ENCODE data around the gene LASP1. TPM values are rescaled to one million over a fixed set of nuclear protein-coding genes. Genes with fewer than 3 reads are reported as not detected.
"Not testable (repeated sequence)": the region's sequence is repeated elsewhere in the genome, so short reads cannot be mapped to it uniquely, and the experiment has no call there.

Gene LASP1
- total RNA-seq, 1 donor from 2014 or later = 300 TPM

GRCh38 chr17:38911081-38911730 lies 41.3 kb downstream of the LASP1 start:
- H3K27ac ChIP-seq = peak overlapping the region; percentile 34 to 49
- peaks cover 3 to 25% of the 10 kb centered on the region in 2 donors for H3K4me1 ChIP-seq
- no peak for TF ChIP-seq CTCF (IDR thresholded peaks at IDR 0.05)
- intact Hi-C loops (cut with DNase I) = no loop called here
- H3K36me3 ChIP-seq = peaks cover 26 to 35% of the 10 kb centered on the region in 2 donors
- no peak overlapping the region for H3K4me3 ChIP-seq
- no peaks in the 10 kb centered on the region for H3K9me3 ChIP-seq
- DNase-seq (ENCODE audit: low spot score in 2 of 2) = peak in 1 of 2 donors; percentile 61
- H3K27me3 ChIP-seq = no peaks in the 10 kb centered on the region

- H3K27ac ChIP-seq = peak overlapping the region; percentile 49 to 64
- intact Hi-C loops (cut with DNase I); H3K4me3 ChIP-seq; H3K9me3 ChIP-seq; H3K27me3 ChIP-seq: not testable (repeated sequence)
- peak in 1 of 2 donors; percentile 40 for DNase-seq (ENCODE audit: low spot score in 2 of 2)
- peaks cover 3 to 22% of the 10 kb centered on the region in 2 donors for H3K4me1 ChIP-seq
- peaks cover 27 to 40% of the 10 kb centered on the region in 2 donors for H3K36me3 ChIP-seq
These were observed 41.8 kb downstream of the LASP1 start for GRCh38 chr17:38911731-38912081.

- H3K9me3 ChIP-seq = no peaks in the 10 kb centered on the region
- peaks cover 33 to 46% of the 10 kb centered on the region in 2 donors for H3K36me3 ChIP-seq
- H3K4me1 ChIP-seq = peaks cover 3 to 22% of the 10 kb centered on the region in 2 donors
- no peak overlapping the region for H3K4me3 ChIP-seq
- peak in 1 of 2 donors; percentile 68 for DNase-seq (ENCODE audit: low spot score in 2 of 2)
- TF ChIP-seq CTCF (IDR thresholded peaks at IDR 0.05) = no peak
- intact Hi-C loops (cut with DNase I) = no loop called here
- H3K27me3 ChIP-seq = no peaks in the 10 kb centered on the region
- peak overlapping the region; percentile 30 to 64 for H3K27ac ChIP-seq
These were observed 42.5 kb downstream of the LASP1 start for GRCh38 chr17:38912221-38912813.

- Histone ChIP-seq H3K27me3 (no peaks in the 10 kb centered on the region), H3K27ac (peak overlapping the region in 1 of 2 donors; percentile 8), H3K4me3 (no peak overlapping the region), H3K4me1 (peaks cover 3 to 20% of the 10 kb centered on the region in 2 donors), H3K36me3 (peaks cover 48 to 70% of the 10 kb centered on the region in 2 donors), H3K9me3 (no peaks in the 10 kb centered on the region)
- intact Hi-C loops (cut with DNase I) = no loop called here
- DNase-seq (ENCODE audit: low spot score in 2 of 2) = peak in 1 of 2 donors; percentile 56
- no peak for TF ChIP-seq CTCF (IDR thresholded peaks at IDR 0.05)
These were observed 45.1 kb downstream of the LASP1 start for GRCh38 chr17:38914741-38915638.

GRCh38 chr17:38915639-38915995 lies 45.8 kb downstream of the LASP1 start:
- peaks cover 3 to 27% of the 10 kb centered on the region in 2 donors for H3K4me1 ChIP-seq
- no peaks in the 10 kb centered on the region for H3K27me3 ChIP-seq
- H3K4me3 ChIP-seq = no peak overlapping the region
- no peaks in the 10 kb centered on the region for H3K9me3 ChIP-seq
- no peak for TF ChIP-seq CTCF (IDR thresholded peaks at IDR 0.05)
- DNase-seq (ENCODE audit: low spot score in 2 of 2) = no peak
- peak overlapping the region; percentile 8 to 20 for H3K27ac ChIP-seq
- H3K36me3 ChIP-seq = peaks cover 50 to 75% of the 10 kb centered on the region in 2 donors
- intact Hi-C loops (cut with DNase I) = no loop called here

All from ascending aorta (tissue), 2 donors.